Activated T-cell treated with anti-CD3 and anti-CD28 coated beads for 24 hours (primary cell): ENCODE measurements around the gene SERPINB1.

ENCODE experiments used
- DNase-seq: peaks from one replicate; pipeline ENCODE4 v3.0.0-alpha.2; 2020; ENCODE audit warnings: low read depth

The SERPINB1 gene

GRCh38 chr6:2845880-2846208 is 4.2 kb upstream of the SERPINB1 start:
- DNase-seq, result no peak

- no peak for DNase-seq
These were observed 2.3 kb upstream of the SERPINB1 start for GRCh38 chr6:2844008-2844407.

- no peak for DNase-seq
These were observed 1.6 kb upstream of the SERPINB1 start for GRCh38 chr6:2843138-2843740.

DNA sequence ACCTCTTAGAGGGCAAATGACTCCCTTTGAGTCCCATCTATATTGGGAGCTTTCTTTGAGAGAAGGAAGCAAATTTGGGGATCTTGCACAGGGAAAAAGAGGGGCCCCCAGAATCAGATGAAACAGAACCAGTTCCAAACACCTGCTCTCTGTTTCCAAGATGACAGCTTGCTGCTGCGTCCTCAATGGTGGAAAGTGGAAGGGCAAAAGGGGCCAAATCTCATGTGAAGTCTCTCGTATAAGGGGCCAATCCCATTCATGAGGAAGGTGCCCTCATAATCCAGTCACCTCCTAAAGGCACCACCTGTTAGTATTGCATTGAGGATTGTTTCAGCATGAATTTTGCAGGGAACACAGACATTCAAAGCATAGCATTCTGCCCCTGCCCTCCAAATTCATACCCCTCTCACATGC is 483 bp upstream of the SERPINB1 start:
- no peak for DNase-seq

DNA sequence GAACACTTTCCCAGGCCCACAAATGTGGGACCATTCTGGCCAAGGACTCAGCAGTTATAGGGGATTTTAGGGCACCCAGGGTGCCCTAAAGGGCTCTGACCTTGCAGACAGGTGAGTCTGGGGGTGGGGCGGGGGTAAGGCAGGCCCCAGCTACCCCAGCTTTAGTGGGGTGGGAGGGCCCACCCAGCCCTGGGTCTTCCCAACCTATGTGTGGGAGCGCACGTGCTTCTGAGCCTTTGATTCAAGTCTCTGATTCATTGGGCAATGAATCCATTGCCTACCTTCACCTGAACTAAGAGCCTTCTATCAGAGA is 958 bp downstream of the SERPINB1 start:
- DNase-seq, result no peak

- DNase-seq, result no peak
These were observed 1.5 kb downstream of the SERPINB1 start for GRCh38 chr6:2839982-2840748.

- no peak for DNase-seq
These were observed 2.3 kb downstream of the SERPINB1 start for GRCh38 chr6:2839195-2839981.

DNA sequence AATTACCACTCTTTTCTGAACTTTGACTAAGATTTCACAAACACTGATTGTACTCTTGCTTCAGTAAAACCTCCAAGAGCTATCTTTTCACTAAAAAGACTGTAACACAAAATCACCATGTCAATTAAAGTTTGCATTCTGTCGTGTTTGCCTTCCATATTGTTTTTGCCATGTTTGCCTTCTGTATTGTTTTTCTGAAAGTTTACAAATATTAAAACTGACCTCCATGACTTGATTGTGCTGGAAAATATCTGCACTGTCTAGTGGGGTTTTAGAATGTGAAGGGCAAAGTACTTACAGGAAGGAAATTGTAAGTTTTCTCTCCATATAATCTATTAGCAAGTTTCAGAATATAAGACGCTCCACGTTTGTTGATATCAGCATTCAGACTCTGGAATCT is 3.4 kb downstream of the SERPINB1 start:
- no peak for DNase-seq

- no peak for DNase-seq
These were observed 7.4 kb downstream of the SERPINB1 start for GRCh38 chr6:2834262-2834661.

GRCh38 chr6:2831392-2831791 is 10.3 kb downstream of the SERPINB1 start:
- DNase-seq, result no peak

GRCh38 chr6:2830183-2830582 is 11.5 kb downstream of the SERPINB1 start:
- DNase-seq, result no peak

DNA sequence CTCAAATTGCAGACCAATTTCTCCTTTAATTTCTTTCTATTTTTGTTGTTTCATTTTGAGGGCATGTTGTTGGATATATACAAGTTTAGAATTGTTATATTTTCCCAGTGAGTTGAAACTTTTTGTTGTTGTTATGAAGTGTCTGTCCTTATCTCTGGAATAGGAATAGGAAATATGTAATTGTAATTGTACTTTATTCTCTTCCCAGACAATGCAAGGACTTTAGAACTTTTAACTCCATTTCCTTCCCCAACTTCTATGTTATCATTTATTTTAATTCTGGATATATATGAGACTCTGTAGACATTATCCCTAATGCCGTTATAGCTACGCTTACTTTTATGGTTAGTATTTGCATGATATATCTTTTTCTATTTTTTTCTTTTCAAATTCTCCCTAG is 12.4 kb downstream of the SERPINB1 start:
- no peak for DNase-seq

GRCh38 chr6:2828629-2829028 is 13.0 kb downstream of the SERPINB1 start:
- no peak for DNase-seq

DNA sequence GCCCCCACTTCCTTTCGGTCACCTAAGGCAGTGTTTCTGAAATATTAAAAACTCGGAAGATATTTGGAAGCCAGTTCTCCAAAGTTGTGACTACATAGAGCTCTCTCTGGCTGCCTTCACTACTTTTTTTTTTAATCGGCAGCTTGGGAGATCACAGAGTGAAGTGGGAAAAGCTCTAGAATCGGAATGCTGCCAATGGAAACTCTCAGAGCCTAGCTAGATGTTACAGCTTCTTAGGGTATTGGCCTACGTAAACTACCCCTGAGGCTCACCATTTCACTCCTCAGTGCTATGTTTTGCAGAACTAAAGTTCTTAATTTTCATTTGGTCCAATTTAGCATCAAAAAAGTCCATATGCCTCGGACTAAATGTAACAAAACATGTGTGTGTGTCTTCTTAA is 14.5 kb downstream of the SERPINB1 start:
- DNase-seq, result no peak

GRCh38 chr6:2826131-2826530 is 15.5 kb downstream of the SERPINB1 start:
- no peak for DNase-seq

DNA sequence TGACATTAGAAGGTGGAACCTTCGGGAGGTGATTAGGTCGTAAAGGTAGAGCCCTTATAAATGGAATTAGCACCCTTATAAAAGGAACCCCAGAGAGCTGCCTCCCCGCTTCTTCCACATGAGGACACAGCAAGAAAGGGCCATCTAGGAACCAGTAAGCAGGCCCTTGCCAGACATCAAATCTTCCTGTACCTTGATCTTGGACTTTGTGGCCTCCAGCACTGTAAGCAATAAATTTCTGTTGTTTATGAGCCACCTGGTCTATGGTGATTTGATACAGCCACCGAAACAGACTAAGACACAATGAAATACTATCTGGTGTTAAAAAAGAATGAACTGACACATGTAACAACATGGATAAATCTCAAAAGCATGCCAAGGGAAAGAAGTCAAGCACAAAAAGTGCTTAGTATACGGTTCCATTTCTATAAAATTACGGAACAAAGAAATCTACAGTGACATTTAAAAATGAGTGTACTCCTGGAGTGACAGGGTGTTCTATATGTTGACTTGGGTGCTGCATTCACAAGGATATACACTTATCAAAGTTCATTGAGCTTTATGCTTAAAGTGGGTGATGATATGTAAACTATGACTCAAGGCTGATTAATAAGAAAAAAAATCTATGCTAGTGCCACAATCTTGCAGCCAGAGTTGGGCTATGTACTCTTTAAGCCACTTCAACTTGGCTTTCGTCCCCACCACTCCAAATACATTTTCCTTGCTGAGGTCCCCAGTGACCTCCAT is 18.4 kb downstream of the SERPINB1 start:
- no peak for DNase-seq

DNA sequence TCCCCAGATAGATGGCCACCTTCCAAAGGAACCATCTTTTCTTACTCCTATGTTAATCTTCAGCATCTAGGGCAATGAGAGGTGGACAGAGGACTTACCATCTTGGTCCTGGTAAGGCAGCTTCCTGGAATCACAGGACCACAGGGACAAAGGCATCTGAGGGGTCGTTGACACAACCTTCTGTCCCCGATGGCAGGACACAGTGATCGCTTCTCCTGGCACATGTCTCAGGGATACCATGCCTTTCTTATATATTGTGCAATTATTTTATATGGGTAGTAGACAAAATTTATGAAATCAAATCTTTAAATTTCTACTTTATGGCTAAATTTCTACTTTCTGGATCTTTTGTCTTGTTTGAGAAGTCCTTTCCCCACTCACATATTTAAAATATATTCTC is 20.1 kb downstream of the SERPINB1 start:
- DNase-seq, result no peak

DNA sequence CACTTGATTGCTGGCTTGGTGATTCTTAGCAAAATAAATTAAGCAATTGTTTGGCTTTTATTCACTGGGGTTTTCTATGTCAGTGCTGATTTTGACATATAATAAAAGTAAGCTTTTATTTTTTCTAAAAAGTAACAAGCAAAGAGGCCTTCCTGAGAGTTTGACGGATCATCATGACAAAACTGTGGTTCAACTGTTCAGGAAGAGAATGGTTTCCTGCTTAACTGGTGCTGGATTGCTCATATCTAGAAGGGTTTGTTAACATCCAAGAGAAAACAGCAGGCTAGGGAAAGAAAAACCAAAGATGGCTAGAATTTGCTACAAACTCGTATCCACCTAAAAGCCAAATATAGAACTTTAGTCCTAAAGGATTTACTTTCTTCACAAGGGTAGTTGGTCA is 21.2 kb downstream of the SERPINB1 start:
- no peak for DNase-seq

DNA sequence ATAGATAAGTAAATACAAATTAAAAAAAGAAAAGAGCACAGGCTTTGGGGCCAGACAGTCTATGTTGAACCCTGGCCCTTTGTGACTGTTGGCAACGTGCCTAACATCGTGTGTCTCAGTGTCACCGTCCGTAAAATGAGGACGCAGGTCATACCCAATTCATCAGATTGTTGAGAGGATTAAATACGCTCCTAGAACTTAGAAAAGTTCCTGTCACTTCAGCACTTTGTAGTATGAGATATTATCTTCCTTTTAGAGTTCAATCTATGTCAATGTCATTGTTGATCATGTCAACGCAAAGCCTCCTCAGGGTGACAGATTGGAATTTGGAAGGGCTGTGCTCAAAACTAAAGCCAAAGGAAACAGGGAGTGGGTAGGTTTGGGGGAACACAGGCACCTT is 21.7 kb downstream of the SERPINB1 start:
- no peak for DNase-seq

DNA sequence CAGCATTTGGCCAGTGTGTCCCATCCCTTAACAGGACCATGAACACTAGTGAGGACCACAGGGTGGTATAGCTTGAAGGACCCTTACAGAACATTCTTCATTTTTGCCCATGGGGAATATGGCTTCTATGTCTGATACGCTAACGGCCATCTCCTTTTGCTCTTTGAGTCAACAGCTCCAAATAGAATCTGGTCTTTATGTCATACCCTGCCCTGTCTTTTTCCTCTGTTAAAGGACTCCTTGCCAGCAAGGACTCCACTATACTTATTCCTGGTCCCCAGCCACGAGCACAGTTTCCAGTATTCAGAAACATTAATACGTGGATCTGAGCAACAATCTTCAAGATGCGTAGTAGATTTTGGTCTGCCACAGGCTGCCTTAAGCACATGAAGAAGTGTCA is 22.5 kb downstream of the SERPINB1 start:
- no peak for DNase-seq

- DNase-seq, result no peak
These were observed 23.1 kb downstream of the SERPINB1 start for GRCh38 chr6:2818593-2818992.

DNA sequence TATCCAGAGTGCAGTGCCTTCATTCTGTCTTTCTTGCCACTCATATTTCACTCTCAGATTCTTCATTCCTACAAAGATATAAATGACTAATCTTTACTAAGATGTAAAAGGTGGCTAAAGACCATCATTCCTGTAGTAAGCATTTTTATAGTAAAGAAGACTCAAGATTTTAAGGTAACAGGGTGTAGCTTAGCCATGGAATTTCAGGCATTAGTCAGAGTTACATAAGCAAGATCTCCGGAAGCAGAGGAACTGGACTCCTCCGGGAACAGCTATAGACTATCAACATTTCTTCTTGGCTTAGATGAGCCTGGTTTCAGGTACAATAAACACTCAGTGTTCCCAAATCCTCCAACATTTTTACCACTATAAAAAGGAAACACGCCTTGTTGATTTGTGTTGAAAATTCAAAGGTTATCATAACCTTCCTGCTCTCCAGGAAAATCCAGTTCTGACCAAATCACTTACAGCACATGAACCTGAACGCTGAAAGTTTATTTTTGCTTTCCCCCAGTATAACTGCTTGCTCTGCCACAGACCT is 23.7 kb downstream of the SERPINB1 start:
- no peak for DNase-seq

- no peak for DNase-seq
These were observed 25.5 kb downstream of the SERPINB1 start for GRCh38 chr6:2816158-2816557.
